Stimulated activated CD4-positive, alpha-beta T cell treated with anti-CD3 and anti-CD28 coated beads, TNF-alpha, amount 100 ng/mL, for 4 hours (primary cell): ENCODE results near the gene ANO9.
"Not testable (repeated sequence)": the region's sequence is repeated elsewhere in the genome, so short reads cannot be mapped to it uniquely, and the experiment has no call there.

Experiments
- DNase-seq, 3 experiments: peaks; one replicate each; pipeline ENCODE4 v3.0.0-alpha.2; 2020; ENCODE audit warnings: low read depth in 3 of 3

The ANO9 gene

GRCh38 chr11:434999-435740, 6.6 kb downstream of the ANO9 start:
- not testable (repeated sequence) for DNase-seq

- no peak for DNase-seq
Observed at GRCh38 chr11:434496-434895, 7.3 kb downstream of the ANO9 start.

GRCh38 chr11:433641-434040, 8.2 kb downstream of the ANO9 start:
- DNase-seq: no peak

GRCh38 chr11:433111-433510, 8.7 kb downstream of the ANO9 start:
- no peak for DNase-seq

- DNase-seq: no peak
Observed at GRCh38 chr11:432501-433100, 9.2 kb downstream of the ANO9 start.

GRCh38 chr11:431921-432320, 9.9 kb downstream of the ANO9 start:
- DNase-seq: no peak

GRCh38 chr11:429931-430456, 11.8 kb downstream of the ANO9 start:
- no peak for DNase-seq

GRCh38 chr11:429391-429790, 12.4 kb downstream of the ANO9 start:
- no peak for DNase-seq

GRCh38 chr11:428295-428694, 13.5 kb downstream of the ANO9 start:
- DNase-seq: no peak

- DNase-seq: no peak
Observed at GRCh38 chr11:426851-427250, 15.0 kb downstream of the ANO9 start.

- DNase-seq: no peak
Observed at GRCh38 chr11:425301-425700, 16.5 kb downstream of the ANO9 start.

- not testable (repeated sequence) for DNase-seq
Observed at GRCh38 chr11:424766-425165, 17.0 kb downstream of the ANO9 start.

GRCh38 chr11:424232-424631, 17.6 kb downstream of the ANO9 start:
- no peak for DNase-seq

GRCh38 chr11:422249-422656, 19.6 kb downstream of the ANO9 start:
- DNase-seq: no peak

GRCh38 chr11:420911-421321, 20.9 kb downstream of the ANO9 start:
- no peak for DNase-seq

- no peak for DNase-seq
Observed at GRCh38 chr11:420054-420910, 21.5 kb downstream of the ANO9 start.

- DNase-seq: no peak
Observed at GRCh38 chr11:419248-420005, 22.4 kb downstream of the ANO9 start.

- no peak for DNase-seq
Observed at GRCh38 chr11:418343-419247, 23.2 kb downstream of the ANO9 start.

- DNase-seq: no peak
Observed at GRCh38 chr11:417652-418342, 24.0 kb downstream of the ANO9 start.
